ENCODE data around the gene GANC.

Gene GANC

DNA sequence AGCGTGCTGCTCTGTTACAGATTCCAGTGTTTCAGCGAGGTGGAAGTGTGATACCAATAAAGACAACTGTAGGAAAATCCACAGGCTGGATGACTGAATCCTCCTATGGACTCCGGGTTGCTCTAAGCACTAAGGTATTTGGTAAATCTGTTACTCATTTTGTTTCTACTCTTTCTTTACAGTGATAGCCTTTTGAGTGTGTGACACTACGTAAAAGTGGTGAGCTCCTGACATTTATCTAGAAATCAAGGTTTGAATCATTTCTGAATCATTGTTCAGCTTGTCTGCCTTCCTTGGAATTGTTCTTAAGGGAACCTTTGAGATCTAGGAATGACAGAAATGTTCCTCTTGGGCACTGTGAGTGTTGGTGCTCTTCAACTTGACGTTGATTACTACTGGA, 75.1 kb downstream of the GANC start:
- DNase-seq = no peak

DNA sequence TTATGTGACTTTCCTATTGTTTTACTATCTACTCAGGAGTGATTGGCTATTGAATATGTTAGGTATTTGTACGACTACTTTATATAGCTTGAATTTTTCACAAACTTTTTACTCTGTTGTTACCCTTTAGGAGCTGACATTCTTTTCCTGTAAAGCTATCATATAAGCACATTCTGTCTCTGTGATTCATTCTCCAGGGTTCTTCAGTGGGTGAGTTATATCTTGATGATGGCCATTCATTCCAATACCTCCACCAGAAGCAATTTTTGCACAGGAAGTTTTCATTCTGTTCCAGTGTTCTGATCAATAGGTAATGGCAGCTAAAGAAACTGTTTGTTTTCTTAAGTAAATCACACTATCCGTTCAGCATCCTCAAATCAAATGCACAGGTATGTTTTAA, 76.2 kb downstream of the GANC start:
- DNase-seq = no peak

DNA sequence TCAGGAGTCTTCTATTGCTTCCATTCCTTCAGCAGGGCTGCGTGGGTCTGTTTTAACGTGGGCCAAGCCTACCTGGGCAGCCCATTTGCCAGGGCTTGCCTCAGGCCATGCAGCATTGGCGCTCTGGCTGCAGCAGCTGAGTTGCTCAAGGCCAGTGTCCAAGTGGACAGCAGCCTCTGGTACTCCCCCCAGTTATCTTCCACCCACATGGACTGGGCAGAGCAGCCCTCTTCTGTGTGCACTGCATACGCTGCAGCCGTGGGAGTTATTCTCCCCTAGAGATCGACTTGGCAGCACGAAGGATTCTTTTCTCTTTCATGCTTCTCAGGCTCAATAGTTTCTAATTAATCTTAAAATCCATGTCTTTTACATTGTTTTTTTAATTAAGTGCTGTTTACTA, 79.4 kb downstream of the GANC start:
- no peak for DNase-seq

DNA sequence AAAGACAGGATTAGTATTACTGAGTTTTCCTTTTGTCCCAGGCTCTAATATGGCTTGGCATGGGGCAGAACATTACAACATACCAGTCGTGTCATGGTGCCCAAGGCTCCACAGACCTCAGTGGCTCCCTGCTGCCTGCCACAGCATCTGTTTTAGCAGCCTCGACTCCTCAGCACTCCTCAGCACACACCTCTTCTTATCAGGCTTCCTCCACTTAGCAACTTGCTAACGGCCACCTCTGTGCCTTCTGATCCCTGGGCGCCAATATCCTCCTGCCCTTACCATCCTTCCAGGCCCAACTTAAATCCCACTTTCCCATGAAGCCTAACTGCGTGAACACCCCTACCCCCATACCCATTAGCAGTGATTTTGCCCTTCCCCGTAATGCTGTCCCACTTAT, 80.1 kb downstream of the GANC start:
- DNase-seq = no peak

GRCh38 chr15:42354824-42355223, 81.8 kb downstream of the GANC start:
- DNase-seq = no peak

GRCh38 chr15:42355291-42355690, 82.3 kb downstream of the GANC start:
- DNase-seq = no peak

GRCh38 chr15:42356851-42357250, 83.8 kb downstream of the GANC start:
- no peak for DNase-seq

DNA sequence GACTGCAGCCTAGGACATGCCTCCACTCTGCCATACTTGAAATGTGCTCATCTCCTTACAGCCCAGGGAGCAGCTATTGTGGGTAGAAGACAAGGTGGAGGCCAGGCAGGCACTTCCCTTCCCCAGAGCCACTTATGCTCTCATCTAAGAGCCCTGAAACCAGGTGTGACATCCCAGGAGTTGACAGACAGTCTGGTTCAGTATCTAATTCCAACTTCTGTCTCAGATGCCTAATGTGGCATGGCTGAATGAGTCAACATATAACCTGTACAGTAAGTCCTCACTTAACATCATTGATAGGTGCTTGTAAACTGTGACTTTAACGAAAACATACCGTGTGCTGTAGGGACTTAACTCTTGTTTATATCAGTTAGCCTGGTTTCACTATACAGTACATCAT, 85.1 kb downstream of the GANC start:
- DNase-seq = no peak

GRCh38 chr15:42359249-42359648, 86.2 kb downstream of the GANC start, which contains the start of gene CAPN3:
Gene CAPN3, plus strand, starts transcription at chr15:42359501. Its CDS starts 305 bp downstream, at chr15:42359806.
- no peak for DNase-seq

DNA sequence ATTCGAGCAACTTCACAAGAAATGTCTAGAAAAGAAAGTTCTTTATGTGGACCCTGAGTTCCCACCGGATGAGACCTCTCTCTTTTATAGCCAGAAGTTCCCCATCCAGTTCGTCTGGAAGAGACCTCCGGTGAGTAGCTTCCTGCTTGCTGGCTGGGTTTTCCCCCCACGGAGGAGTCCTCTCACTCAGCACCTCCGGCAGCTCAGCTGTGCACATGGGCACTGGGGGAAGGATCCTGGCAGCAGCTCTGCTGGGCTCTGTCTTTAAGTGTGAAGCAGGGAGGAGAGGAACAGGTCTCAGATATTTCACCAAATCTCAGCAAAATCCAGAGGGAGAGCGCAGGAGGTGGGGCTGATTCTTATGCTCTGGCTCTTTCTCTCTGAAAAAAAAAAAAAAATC, 87.0 kb downstream of the GANC start:
- no peak for DNase-seq

DNA sequence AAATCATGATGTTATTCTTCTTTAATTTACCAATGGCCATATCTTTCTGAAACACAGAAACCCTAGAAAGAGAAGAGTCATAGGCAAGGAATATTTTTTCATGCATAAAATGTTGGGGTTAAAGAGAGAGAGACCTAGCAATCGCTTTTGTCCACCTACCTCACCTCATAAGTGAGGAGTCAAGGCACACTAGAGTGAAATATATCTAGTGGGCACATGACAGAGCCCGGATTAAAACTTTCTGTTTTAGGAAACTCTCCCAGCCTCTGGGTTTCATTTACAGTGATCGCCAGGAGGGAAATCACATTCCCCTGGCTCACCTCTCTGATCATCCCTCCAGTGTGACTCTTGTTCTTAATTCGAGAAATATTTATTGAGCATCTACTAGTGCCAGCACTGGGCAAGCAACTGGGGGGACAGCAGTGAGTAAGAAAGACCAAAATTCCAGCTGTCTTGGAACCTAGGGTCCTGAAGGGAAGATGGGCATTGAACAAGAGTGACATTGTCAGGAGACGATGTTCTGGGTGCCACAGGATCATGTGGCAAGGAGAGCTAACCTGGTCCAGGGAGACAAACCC, 87.6 kb downstream of the GANC start:
- DNase-seq = no peak

DNA sequence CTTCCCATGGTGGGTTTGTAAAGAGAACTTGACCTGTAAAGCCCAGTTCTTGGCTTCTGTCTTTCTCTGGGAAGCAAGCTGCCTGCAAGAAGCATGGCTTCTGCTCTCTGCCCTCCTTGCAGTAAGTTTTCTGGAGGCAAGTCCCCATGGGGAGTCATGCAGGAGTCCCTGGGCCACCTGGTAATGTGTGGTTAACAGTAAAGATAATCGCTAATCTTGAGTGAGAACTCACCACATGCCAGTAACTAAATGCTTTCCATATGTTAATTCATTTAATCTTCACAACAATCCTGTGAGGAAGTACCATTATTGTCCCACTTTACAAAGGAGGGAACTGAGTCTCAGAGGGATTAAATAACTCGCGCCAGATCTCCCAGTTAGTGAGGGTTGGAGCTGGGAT, 90.5 kb downstream of the GANC start:
- no peak for DNase-seq

DNA sequence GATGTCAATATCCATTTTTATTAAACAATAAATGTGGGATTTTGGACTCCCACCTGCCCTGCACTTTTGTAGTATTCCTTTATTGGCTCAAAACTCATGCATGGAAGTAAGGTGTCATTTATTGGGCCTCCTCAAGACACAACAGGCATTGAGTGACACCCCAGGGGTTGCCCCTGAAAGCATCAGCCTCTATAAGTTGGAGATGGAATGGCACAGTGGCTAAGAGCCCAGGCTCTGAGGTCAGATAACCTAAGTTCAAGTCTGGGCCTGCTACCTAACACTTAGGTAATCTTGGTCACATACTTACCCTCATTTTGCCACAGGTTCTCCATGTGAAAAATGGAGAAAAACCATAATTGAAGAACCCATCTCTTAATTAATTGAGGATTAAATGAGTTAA, 90.9 kb downstream of the GANC start:
- no peak for DNase-seq

GRCh38 chr15:42364529-42364928, 91.5 kb downstream of the GANC start:
- no peak for DNase-seq

GRCh38 chr15:42365921-42366550, 93.0 kb downstream of the GANC start:
- no peak for DNase-seq

GRCh38 chr15:42367041-42367440, 94.0 kb downstream of the GANC start:
- peak in 1 of 2 donors; percentile 26 for DNase-seq

GRCh38 chr15:42368096-42368495, 95.1 kb downstream of the GANC start:
- no peak for DNase-seq

GRCh38 chr15:42371096-42371495, 98.1 kb downstream of the GANC start:
- no peak for DNase-seq

- DNase-seq = no peak
Observed at GRCh38 chr15:42373274-42373673, 100.3 kb downstream of the GANC start.

DNA sequence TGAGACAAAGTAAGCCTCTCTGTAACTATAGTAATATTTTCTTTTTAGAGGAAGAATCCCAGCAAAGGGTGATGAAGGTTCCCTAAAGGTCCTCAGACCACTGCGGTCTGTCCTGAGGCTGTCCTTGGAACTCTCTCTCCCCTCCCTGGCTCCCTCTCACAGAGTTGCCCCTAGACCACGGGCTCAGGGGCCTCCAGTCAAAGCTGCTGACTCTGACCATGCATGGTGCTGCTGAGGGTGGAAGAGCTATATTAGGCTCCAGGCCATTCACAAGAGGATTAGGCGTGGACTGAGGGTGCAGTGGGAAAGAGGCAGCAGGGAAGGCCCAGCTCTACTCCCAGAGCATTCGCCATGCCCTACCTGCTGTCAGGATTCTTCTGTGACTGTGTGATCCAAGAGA, 100.9 kb downstream of the GANC start:
- DNase-seq = no peak

DNA sequence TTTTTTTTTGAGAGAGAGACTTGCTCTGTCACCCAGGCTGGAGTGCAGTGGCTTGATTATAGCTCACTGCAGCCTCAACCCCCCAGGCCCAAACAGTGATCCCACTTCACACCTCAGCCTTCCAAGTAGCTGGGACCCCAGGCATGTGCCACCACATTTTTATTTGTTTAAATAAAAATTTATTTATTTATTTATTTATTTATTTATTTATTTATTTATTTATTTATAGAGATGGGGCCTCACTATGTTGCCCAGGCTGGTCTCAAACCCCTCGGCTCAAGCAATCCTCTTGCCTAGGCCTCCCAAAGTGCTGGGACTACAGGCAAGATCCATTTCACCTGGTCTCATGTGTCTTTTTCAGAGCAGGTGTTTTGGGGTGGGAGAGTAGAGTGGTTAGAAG, 101.8 kb downstream of the GANC start:
- no peak for DNase-seq

DNA sequence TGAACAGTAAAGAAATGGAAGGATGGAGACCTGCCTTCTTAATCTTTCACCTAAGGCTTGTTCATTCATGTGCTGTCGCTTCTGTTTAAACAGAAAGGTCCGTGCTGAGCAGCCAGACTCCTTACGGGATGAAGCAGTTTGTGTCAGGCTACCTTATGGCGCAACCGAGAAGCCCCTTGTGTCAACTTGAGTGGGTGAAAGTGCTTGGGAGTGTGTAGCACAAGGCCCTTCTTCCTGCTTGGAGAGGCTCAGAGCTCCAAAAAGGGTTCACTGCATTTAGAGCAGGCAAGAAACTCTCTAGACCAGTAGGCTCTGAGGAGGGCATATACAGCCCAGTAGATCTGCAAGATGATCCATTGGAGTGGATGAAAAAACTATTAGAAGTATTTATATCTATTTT, 102.3 kb downstream of the GANC start:
- no peak for DNase-seq

GRCh38 chr15:42375941-42376340, 102.9 kb downstream of the GANC start:
- no peak for DNase-seq

DNA sequence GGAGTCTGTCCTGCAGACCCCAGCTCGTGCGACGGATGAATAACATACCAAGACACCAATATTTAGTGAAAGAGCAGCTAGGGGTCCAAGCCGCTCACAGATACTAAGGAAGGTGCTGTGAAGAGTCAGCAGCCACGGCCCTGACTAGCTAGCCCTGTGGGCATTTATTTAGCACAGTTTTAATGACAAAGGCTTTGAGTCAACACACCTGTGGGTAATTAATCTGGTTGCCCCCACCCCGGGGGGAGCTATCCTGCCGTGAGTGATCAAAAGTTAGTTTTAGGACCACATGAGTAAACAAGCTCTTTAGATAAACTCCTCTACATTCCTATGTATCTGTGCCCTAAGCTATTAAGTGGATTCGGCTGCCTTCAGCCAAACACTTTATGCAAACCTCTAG, 105.0 kb downstream of the GANC start:
- no peak for DNase-seq

- no peak for DNase-seq
Observed at GRCh38 chr15:42384597-42384996, 111.6 kb downstream of the GANC start.
